Measurements from ENCODE around the gene SKI. TPM values are rescaled to one million over a fixed set of nuclear protein-coding genes. Genes with fewer than 3 reads are reported as not detected.

Gene SKI
- total RNA-seq, 1 donor from 2014 or later, result 132 TPM

GRCh38 chr1:2358651-2359640 is 130.8 kb downstream of the SKI start:
- Mint-ChIP-seq H3K27ac (ENCODE audit: unreplicated experiment) (no peak overlapping the region), H3K36me3 (ENCODE audit: unreplicated experiment) (peaks cover 4% of the 10 kb centered on the region), H3K9me3 (ENCODE audit: unreplicated experiment) (peaks cover 3% of the 10 kb centered on the region), H3K4me1 (ENCODE audit: unreplicated experiment) (peaks cover 2% of the 10 kb centered on the region), H3K27me3 (ENCODE audit: unreplicated experiment) (no peaks in the 10 kb centered on the region), H3K4me3 (ENCODE audit: unreplicated experiment) (no peak overlapping the region)
- no peak for TF ChIP-seq CTCF (IDR thresholded peaks at IDR 0.05)
- no peak for DNase-seq (ENCODE audit: extremely low spot score, unreplicated experiment)

Other genes with a start within 250 kb of the SKI start
- not detected in 2 replicates for gene CFAP74, start 224.5 kb upstream of the SKI start, total RNA-seq
- not detected in 2 replicates for gene GABRD, start 209.0 kb upstream of the SKI start, total RNA-seq
- gene PRKCZ, start 177.9 kb upstream of the SKI start, total RNA-seq, result 2.3 and 3.1 TPM in 2 replicates
- 85.1 and 90.4 TPM in 2 replicates for gene FAAP20, start 33.5 kb upstream of the SKI start, total RNA-seq
- gene MORN1, start 163.2 kb downstream of the SKI start, total RNA-seq, result 10.9 and 12.7 TPM in 2 replicates
- gene RER1, start 163.5 kb downstream of the SKI start, total RNA-seq, result 144 and 147 TPM in 2 replicates
- 23.1 and 25.6 TPM in 2 replicates for gene PEX10, start 184.2 kb downstream of the SKI start, total RNA-seq
- gene PLCH2, start 248.0 kb downstream of the SKI start, total RNA-seq, result 11.7 and 12.6 TPM in 2 replicates

Data from osteocyte (in vitro differentiated cells).